Measurements from ENCODE around the gene SEPTIN10. TPM values are rescaled to one million over a fixed set of nuclear protein-coding genes. Genes with fewer than 3 reads are reported as not detected.

The SEPTIN10 gene
- total and polyA plus RNA-seq, 9 of the 15 experiments (the other 6 are each of a cell fraction or from before 2014, with no cell fraction given): 0.40 TPM; not detected in 8

DNA sequence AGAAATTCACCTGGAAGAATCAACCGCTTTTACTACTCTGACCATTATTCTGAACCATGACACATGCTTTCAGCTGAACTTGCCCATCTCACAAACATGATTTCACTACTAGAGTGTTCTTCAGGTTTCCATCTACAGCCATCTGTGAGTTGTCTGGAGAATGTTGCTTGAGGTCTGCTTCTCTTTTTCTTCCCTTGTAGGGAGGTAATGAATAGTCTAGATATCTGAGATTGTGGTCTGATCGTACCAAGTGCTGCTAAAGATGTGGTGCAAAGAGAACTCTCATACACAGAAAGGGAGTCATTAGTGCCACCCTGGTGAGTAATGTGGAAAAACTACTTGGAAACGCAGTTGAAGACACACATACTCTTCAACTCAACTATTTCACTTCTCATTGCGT is 10.6 kb upstream of the SEPTIN10 start (continued):
- TF ChIP-seq GATAD2A (IDR thresholded peaks at IDR 0.05) (no peak), MEF2A (IDR thresholded peaks at IDR 0.05; ENCODE audit: control insufficient read depth, low read depth, low read length) (no peak)

- Histone ChIP-seq H3K27me3 (ENCODE audit: control insufficient read depth in 2 of 2, insufficient read depth in 2 of 2, low read length in 2 of 2) (peaks cover 2 to 4% of the 10 kb centered on the region in 2 experiments; a peak in 2 of 5 replicates), H3K4me2 (ENCODE audit: insufficient read depth, low read length) (no peak overlapping the region), H3K36me3 (ENCODE audit: control insufficient read depth, insufficient read depth, low read length) (no peaks in the 10 kb centered on the region), H3K79me2 (ENCODE audit: control insufficient read depth, insufficient read depth, low read length) (no peaks in the 10 kb centered on the region), H3K27ac (ENCODE audit: extremely low read depth, low read depth, low read length) (no peak overlapping the region), H4K20me1 (replicated peaks; ENCODE audit: control insufficient read depth, insufficient read depth, low read length) (no peaks in the 10 kb centered on the region), H3K4me3 (no peak overlapping the region), H3K4me1 (replicated peaks in 1 of 2; ENCODE audit: control insufficient read depth in 2 of 2, insufficient read depth in 2 of 2, low read length in 2 of 2) (no peaks in the 10 kb centered on the region), H2AFZ (ENCODE audit: low read depth, low read length) (no peak overlapping the region), H3K9me3 (replicated peaks; ENCODE audit: control insufficient read depth, insufficient read depth, low read depth, low read length) (no peaks in the 10 kb centered on the region), H3K9me1 (ENCODE audit: control insufficient read depth, insufficient read depth, low read length) (no peaks in the 10 kb centered on the region), H3K9ac (ENCODE audit: insufficient read depth in 1 of 2, low read depth in 2 of 2, low read length in 2 of 2) (no peak overlapping the region)
- FAIRE-seq (no peak), DNase-seq (ENCODE audit: extremely low read depth in 1 of 4, low spot score in 3 of 4) (no peak), ATAC-seq (no peak)
- BruUV-seq (replicated peaks): no TSS peak
- in situ Hi-C loops (cut with MboI): no loop called here
- CTCF ChIA-PET (ENCODE audit: low intra/inter-chr PET ratio): no interaction called here
- POLR2A ChIA-PET: no interaction called here
- WGBS (ENCODE audit: insufficient coverage, low coverage, missing lambda C conversion rate): 5% methylated on average over 4 of the region's 4 CpGs
- intact Hi-C loops (cut with micrococcal nuclease): no loop called here
- TF ChIP-seq ZBTB40 (IDR thresholded peaks at IDR 0.05) (no peak), ZBTB40 (CRISPR knock-in tag; IDR thresholded peaks at IDR 0.05) (no peak), NELFE (IDR thresholded peaks at IDR 0.05; ENCODE audit: insufficient read depth, insufficient read length) (no peak), SIRT6 (IDR thresholded peaks at IDR 0.05; ENCODE audit: low read depth, low read length) (no peak), CBFB (CRISPR knock-in tag; IDR thresholded peaks at IDR 0.05) (no peak), MAFF (IDR thresholded peaks at IDR 0.05; ENCODE audit: low read length) (no peak), EGR1 (conservative IDR thresholded peaks at IDR 0.05) (no peak), PTBP1 (IDR thresholded peaks at IDR 0.05; ENCODE audit: low read depth, low read length) (no peak)
- TF ChIP-seq, protein P1, sequence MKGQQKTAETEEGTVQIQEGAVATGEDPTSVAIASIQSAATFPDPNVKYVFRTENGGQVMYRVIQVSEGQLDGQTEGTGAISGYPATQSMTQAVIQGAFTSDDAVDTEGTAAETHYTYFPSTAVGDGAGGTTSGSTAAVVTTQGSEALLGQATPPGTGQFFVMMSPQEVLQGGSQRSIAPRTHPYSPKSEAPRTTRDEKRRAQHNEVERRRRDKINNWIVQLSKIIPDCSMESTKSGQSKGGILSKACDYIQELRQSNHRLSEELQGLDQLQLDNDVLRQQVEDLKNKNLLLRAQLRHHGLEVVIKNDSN (CRISPR knock-in tag; IDR thresholded peaks at IDR 0.05): no peak
Measured at GRCh38 chr2:109623923-109624322, 10.2 kb upstream of the SEPTIN10 start.

Data from K562 (cell line).